Parathyroid adenoma (tissue), 2 donors: ENCODE results near the gene ADAM12.

Experiments
- H2AFZ ChIP-seq: fragments of 300-600 bp; sonication (generic); one replicate; pipeline ENCODE4 v1.7.0; 2017; ENCODE audit warnings: antibody characterized with exemption, mild to moderate bottlenecking
- H3K27ac ChIP-seq: fragments of 300-600 bp; sonication (generic); one replicate; pipeline ENCODE4 v1.7.0; 2017
- H3K27me3 ChIP-seq: fragments of 300-600 bp; sonication (generic); one replicate; pipeline ENCODE4 v1.7.0; 2017; ENCODE audit warnings: low read length; ENCODE audit not compliant: control insufficient read depth, insufficient read depth
- H3K36me3 ChIP-seq: fragments of 300-600 bp; sonication (generic); one replicate; pipeline ENCODE4 v1.7.0; 2017; ENCODE audit warnings: low read length; ENCODE audit not compliant: control insufficient read depth, insufficient read depth
- H3K4me1 ChIP-seq: fragments of 300-600 bp; sonication (generic); one replicate; pipeline ENCODE4 v1.7.0; 2017; ENCODE audit warnings: control low read depth
- H3K4me2 ChIP-seq: fragments of 300-600 bp; sonication (generic); one replicate; pipeline ENCODE4 v1.7.0; 2017; ENCODE audit warnings: low read length
- H3K4me3 ChIP-seq: fragments of 300-600 bp; sonication (generic); one replicate; pipeline ENCODE4 v1.7.0; 2017; ENCODE audit warnings: low read depth, low read length
- H3K79me2 ChIP-seq: fragments of 300-600 bp; sonication (generic); one replicate; pipeline ENCODE4 v1.7.0; 2017; ENCODE audit warnings: control low read depth
- H3K9ac ChIP-seq: fragments of 300-600 bp; sonication (generic); one replicate; pipeline ENCODE4 v1.7.0; 2017; ENCODE audit warnings: mild to moderate bottlenecking
- H3K9me3 ChIP-seq: fragments of 300-600 bp; sonication (generic); one replicate; pipeline ENCODE4 v1.7.0; 2017; ENCODE audit warnings: low read length; ENCODE audit not compliant: control insufficient read depth
- TF ChIP-seq, protein P1 (sequence below): fragments of 300-600 bp; sonication (generic); IDR thresholded peaks from one replicate; pipeline ENCODE4 v1.7.0; 2017; ENCODE audit warnings: antibody characterized with exemption, mild to moderate bottlenecking
- donor health status: primary hyperparathyroidism.

Gene ADAM12

DNA sequence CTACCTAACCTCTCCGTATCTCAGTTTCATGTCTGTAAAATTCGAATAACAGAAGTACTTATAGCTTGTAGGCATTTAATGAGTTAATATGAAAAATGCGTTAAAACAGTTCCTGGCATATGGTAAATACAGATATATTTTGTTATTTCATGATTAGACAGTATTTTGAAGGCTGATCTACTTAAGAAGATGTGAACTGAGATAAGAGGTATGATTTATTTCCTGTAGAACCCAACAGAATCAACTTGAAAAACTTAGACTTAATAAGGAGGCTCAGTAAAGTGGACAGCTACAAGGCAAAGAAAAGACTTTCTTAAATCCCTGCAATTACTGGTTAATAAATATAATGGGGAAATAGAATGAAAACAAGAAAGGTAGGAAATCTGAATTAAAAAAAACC, 388.6 kb downstream of the ADAM12 start:
- H2AFZ ChIP-seq: no peak overlapping the region
- H3K79me2 ChIP-seq: no peaks in the 10 kb centered on the region
- H3K4me3 ChIP-seq: no peak overlapping the region
- H3K9me3 ChIP-seq: no peaks in the 10 kb centered on the region
- H3K4me1 ChIP-seq: no peaks in the 10 kb centered on the region
- H3K4me2 ChIP-seq: no peak overlapping the region
- no peaks in the 10 kb centered on the region for H3K27me3 ChIP-seq
- H3K27ac ChIP-seq: no peak overlapping the region
- H3K9ac ChIP-seq: no peak overlapping the region
- no peaks in the 10 kb centered on the region for H3K36me3 ChIP-seq
- TF ChIP-seq, protein P1, sequence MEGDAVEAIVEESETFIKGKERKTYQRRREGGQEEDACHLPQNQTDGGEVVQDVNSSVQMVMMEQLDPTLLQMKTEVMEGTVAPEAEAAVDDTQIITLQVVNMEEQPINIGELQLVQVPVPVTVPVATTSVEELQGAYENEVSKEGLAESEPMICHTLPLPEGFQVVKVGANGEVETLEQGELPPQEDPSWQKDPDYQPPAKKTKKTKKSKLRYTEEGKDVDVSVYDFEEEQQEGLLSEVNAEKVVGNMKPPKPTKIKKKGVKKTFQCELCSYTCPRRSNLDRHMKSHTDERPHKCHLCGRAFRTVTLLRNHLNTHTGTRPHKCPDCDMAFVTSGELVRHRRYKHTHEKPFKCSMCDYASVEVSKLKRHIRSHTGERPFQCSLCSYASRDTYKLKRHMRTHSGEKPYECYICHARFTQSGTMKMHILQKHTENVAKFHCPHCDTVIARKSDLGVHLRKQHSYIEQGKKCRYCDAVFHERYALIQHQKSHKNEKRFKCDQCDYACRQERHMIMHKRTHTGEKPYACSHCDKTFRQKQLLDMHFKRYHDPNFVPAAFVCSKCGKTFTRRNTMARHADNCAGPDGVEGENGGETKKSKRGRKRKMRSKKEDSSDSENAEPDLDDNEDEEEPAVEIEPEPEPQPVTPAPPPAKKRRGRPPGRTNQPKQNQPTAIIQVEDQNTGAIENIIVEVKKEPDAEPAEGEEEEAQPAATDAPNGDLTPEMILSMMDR: no peak

DNA sequence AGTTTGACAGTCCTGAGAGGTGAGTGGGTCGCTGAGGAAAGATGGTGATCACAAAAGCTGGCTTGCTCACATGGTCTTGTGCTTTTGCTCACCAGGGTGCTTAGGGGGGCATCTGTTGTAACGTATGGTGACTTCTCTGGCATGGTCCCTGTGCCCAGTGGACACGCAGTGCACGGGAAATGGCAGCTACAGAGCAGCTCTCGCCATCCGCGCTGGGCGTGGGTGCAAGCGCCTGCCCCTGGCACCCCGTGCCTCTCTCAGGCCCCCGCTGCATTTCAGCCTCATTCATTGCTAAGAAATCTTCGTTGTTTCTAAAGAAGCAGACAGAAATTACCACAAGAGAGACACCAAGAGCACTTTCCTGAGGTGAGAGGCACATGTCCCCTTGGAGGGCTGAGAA, 390.7 kb downstream of the ADAM12 start:
- Histone ChIP-seq H3K79me2 (no peaks in the 10 kb centered on the region), H3K9ac (no peak overlapping the region), H3K4me1 (no peaks in the 10 kb centered on the region), H2AFZ (no peak overlapping the region), H3K36me3 (no peaks in the 10 kb centered on the region), H3K4me2 (no peak overlapping the region), H3K9me3 (no peaks in the 10 kb centered on the region), H3K27me3 (no peaks in the 10 kb centered on the region), H3K4me3 (no peak overlapping the region), H3K27ac (no peak overlapping the region)
- TF ChIP-seq, protein P1: no peak

DNA sequence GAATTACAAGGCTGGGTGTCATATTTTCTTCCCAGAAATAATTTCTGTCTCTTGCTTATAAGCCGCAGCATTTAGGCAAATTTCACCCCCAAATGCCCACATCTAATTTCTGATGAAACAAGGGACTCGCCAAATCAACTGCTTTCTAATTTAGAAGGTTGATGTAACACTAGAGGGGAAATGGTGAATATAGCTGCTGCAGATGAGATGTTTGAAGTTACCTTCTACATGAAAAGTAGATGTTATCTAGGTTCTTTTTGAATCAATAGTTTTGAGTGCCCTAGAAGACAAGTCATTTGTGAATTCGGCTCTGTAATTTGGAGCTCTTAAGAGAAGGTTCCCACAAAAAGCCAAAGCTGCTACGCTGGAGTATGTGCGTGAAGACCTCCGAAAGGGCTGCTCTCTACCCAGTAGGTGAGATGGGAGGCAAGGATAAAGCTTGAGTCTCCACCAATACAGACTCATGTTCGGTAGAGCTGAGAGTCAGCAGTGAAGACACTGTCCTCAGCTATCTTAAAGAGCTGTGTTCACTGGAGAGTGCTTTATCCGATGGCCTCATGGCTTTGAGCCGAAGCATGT, 392.5 kb downstream of the ADAM12 start:
- Histone ChIP-seq H3K4me2 (no peak overlapping the region), H3K79me2 (no peaks in the 10 kb centered on the region), H3K9me3 (no peaks in the 10 kb centered on the region), H3K36me3 (no peaks in the 10 kb centered on the region), H3K4me3 (no peak overlapping the region), H3K4me1 (no peaks in the 10 kb centered on the region), H2AFZ (no peak overlapping the region), H3K27ac (no peak overlapping the region), H3K27me3 (no peaks in the 10 kb centered on the region), H3K9ac (no peak overlapping the region)
- TF ChIP-seq, protein P1: no peak

DNA sequence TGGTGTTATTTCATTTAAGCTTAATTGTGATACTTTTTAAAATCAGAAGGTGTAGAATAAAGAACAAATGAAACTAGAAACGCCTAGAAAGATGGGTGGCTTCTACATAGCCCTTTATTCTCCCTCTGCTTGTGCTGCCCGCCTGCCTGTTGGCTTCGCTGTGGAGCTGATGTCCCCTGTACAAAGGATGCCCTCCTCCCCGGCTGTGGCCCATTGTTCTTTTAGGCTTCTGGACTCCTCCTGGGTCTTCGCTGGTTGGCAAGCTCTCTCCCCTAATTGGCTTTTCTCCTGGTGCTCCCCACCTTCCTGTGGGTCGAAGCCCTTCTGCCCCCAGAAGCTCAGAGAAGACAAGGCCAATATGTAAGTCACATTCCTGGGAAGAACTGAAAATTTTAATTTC, 393.7 kb downstream of the ADAM12 start:
- Histone ChIP-seq H3K9ac (no peak overlapping the region), H3K36me3 (no peaks in the 10 kb centered on the region), H3K27ac (no peak overlapping the region), H2AFZ (no peak overlapping the region), H3K4me3 (no peak overlapping the region), H3K9me3 (no peaks in the 10 kb centered on the region), H3K79me2 (no peaks in the 10 kb centered on the region), H3K27me3 (no peaks in the 10 kb centered on the region), H3K4me1 (no peaks in the 10 kb centered on the region), H3K4me2 (no peak overlapping the region)
- TF ChIP-seq, protein P1: no peak

DNA sequence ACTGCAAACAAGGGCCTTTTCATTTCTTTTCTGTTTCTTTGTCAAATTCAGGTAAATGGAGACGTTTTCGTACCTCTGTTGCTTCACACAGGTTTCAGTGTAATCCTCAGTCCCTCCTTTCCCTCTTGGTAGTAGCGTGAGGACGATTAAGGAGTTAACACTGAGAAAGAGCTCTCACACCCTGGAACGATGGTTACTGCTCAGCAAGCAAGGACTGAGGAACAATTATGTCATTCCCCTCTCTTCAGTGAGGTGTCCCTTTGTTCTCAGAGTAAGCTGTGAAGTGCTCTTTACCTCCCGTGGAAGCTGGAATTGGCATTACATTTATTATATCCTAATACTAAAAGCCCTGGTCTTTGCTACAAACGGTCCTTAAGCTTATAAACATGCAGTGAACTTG, 396.0 kb downstream of the ADAM12 start:
- Histone ChIP-seq H3K27me3 (no peaks in the 10 kb centered on the region), H3K27ac (no peak overlapping the region), H3K79me2 (no peaks in the 10 kb centered on the region), H3K4me1 (no peaks in the 10 kb centered on the region), H3K9me3 (no peaks in the 10 kb centered on the region), H3K4me2 (no peak overlapping the region), H3K4me3 (no peak overlapping the region), H2AFZ (no peak overlapping the region), H3K36me3 (no peaks in the 10 kb centered on the region), H3K9ac (no peak overlapping the region)
- TF ChIP-seq, protein P1: no peak
